GM12892 (cell line): Measurements from ENCODE around the gene DRG1.

ENCODE experiments used
- POLR2A ChIP-seq: IDR thresholded peaks from 2 replicates; pipeline ENCODE4 v1.6.1; 2011; ENCODE audit warnings: low read depth, low read length, control low read depth
- POLR2AphosphoS5 ChIP-seq: IDR thresholded peaks from 2 replicates; pipeline ENCODE4 v1.6.1; 2011; ENCODE audit warnings: low read depth, low read length, control low read depth

DNA sequence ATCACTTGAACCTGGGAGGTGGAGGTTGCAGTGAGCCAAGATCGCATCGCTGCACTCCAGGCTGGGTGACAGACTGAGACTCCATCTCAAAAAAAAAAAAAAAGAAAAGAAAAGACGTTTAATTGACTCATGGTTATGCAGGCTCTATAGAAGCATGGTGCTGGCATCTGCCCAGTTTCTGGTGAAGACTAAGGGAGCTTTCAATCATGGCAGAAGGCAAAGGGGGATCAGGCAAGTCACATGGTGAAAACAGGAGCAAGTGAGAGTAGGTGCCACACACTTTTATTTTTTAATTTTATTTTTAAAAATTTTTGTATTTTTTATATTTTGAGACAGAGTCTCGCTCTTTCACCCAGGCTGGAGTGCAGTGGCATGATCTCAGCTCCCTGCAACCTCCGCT is 44.9 kb upstream of the DRG1 start:
- TF ChIP-seq POLR2A (no peak), POLR2AphosphoS5 (no peak)
